Subcutaneous adipose tissue (tissue), 4 donors: ENCODE data around the gene ART3. TPM values are rescaled to one million over a fixed set of nuclear protein-coding genes. Genes with fewer than 3 reads are reported as not detected.

Source experiments
- total RNA-seq, 4 donors: library from RNA; depleted of rRNA; stranded (reverse); fragments of >200 nt; gene quantifications; one replicate each; pipeline ENCODE4 v1.1.0, GENCODE V29; 2016
- TF ChIP-seq, protein P1 (sequence below): fragments of 450-650 bp; IDR thresholded peaks from one replicate; pipeline ENCODE4 v1.5.1; 2016; ENCODE audit warnings: low read depth, mild to moderate bottlenecking, control low read depth, antibody characterized with exemption, moderate library complexity

ART3 gene, protein sequence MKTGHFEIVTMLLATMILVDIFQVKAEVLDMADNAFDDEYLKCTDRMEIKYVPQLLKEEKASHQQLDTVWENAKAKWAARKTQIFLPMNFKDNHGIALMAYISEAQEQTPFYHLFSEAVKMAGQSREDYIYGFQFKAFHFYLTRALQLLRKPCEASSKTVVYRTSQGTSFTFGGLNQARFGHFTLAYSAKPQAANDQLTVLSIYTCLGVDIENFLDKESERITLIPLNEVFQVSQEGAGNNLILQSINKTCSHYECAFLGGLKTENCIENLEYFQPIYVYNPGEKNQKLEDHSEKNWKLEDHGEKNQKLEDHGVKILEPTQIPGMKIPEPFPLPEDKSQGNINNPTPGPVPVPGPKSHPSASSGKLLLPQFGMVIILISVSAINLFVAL
- total RNA-seq: not detected

DNA sequence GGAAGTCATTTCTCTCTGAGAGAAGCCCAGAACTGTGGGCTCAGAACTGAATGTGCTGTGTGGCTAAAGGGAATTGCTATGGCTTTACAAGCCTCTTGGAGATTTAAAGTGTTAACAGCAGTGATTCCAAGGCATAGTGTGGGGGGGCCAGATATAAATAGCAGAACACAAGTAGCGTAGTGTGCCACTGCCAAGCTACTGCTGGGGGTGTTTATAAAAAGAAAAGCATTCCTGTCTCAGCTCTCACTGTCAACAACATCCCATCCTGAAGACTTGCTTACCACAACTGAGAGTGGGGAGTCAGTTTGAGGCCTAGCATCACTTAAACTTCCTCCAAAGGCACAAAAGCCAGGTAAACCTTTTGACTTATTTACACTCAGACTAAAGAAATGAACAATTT lies at the start of gene ART3:
ART3 (plus strand) TSS at position 242 of the 400 bp plus-strand sequence. CDS start 1,181 bp downstream, outside the sequence.
- TF ChIP-seq, protein P1, sequence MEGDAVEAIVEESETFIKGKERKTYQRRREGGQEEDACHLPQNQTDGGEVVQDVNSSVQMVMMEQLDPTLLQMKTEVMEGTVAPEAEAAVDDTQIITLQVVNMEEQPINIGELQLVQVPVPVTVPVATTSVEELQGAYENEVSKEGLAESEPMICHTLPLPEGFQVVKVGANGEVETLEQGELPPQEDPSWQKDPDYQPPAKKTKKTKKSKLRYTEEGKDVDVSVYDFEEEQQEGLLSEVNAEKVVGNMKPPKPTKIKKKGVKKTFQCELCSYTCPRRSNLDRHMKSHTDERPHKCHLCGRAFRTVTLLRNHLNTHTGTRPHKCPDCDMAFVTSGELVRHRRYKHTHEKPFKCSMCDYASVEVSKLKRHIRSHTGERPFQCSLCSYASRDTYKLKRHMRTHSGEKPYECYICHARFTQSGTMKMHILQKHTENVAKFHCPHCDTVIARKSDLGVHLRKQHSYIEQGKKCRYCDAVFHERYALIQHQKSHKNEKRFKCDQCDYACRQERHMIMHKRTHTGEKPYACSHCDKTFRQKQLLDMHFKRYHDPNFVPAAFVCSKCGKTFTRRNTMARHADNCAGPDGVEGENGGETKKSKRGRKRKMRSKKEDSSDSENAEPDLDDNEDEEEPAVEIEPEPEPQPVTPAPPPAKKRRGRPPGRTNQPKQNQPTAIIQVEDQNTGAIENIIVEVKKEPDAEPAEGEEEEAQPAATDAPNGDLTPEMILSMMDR: no peak

DNA sequence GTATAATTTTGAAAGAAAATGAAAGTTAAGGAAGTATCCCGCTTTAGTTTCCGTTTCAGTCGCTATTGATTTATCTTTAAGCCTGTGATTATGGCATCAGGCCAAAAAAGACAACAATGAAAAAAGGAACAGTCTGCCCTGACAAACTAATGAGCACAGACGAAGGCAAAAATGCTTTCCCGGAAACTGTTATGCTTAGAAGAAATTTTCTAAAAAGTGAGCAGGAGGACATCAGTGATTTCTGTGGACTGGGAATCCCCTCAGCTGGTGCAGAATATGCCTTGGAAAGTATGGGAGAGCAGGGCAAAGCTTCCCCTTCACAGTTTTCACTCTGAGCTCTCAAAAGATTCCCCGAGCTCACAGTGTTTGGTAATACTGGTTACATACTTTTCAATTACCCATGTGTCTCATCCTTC lies 46.2 kb upstream of the ART3 start:
- TF ChIP-seq, protein P1: no peak

DNA sequence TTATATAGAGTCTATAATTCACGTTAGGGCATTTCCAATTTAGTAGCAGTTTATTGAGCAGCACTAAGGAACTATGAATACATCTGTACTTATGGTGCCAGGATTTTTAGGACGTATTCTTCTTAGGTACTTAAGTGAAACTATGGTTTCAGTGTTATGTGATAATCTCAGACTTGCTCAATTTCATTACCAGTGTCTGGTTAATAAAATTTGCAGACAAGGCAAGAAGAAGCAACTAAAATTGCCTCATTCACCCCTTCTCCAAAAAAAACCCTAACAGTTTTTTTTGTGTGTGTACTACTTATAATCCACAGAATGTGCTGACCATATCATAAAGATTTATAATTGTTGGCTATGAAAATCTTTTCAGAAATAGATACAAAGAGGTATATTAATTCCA lies 45.2 kb upstream of the ART3 start:
- TF ChIP-seq, protein P1: no peak

DNA sequence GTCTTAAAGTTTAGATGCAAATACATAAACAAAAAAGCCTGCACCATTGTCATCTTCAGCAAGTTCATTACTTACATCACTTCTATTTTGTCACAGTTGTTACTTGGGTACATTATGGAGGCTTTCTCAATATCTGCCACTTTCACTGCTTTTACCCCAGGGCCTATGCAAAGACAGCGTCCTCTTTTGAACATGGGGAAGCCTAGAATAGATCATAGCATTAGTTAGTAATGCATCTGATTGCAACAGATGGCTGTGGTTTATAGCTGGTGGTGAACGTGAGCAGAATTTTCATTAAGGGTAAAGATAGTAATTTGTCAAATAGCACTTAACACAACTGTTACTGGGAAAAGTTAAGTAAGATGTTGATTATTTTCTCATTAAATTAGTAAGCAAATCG lies 39.4 kb upstream of the ART3 start:
- TF ChIP-seq, protein P1: no peak

DNA sequence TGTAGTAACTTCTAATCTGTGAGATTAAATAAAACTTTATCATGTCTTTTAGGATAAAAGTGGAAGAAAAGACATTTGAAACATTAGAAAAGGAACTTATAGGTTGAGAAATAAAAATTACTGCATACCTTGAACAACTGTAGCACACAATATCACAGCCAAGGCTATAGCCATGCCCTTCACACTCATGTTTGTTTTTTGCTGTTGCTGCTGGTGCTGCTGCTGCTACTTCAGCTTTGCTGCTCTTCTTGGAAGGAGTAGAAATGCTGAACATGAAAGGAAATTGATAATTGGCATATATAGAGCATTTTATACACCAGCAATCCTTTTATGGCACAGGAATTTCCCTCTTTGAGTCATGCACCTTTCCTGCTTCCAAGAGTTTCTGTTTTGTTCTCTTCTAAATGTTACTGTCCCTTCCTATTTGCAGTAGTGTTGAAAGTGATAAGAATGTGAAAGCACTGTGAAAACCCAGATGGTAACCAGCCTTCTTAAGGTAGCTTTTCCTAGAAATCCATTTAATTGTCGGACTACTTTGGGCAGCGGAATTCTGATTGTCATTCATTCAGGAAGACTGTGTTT lies 38.6 kb upstream of the ART3 start, which contains the start of gene CXCL11:
CXCL11 (minus strand) TSS at position 272 of the 582 bp plus-strand sequence; CDS start at position 189, 83 bp downstream.
- TF ChIP-seq, protein P1: no peak

DNA sequence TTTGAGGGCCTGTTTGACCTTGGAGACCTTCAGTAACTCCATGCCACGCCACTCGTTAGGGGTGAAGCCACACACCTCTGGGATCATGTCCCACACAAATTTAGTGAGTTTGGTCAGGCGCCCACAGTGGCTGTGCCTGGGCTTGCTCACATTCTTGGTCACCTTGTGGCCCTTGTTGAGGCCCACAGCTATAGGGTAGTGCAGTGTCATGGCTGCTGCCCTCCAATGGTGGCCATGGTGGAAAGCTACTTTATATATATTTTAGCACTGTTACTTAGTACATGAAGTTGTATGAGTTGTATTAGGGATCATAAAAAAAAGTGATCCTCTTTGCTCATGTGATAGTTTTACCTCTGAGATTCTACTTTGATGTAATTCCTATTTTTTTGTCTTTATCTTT lies 37.7 kb upstream of the ART3 start:
- TF ChIP-seq, protein P1: no peak

DNA sequence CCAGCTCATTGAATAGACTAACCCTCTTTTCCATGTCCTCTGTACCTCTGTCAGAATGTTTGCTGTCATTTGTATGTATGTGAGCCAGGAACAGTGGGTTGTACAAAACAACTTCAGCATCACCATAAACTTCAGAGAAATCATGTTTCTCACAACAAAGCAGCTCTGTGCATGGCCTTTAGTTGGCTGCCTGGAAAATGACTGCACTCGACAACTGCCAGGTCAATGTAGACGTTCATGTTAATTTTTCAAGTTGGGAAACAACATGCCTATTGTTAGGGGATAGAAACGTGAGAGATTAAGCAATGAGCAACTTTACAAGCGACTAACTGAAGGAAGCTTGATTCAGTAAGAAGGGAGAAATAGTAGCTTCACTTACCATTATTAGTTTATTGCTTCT lies 20.8 kb upstream of the ART3 start:
- TF ChIP-seq, protein P1: no peak
